Brain microvascular endothelial cell (primary cell): ENCODE results near the gene KCND3.

Experiments
- DNase-seq: peaks from one replicate; pipeline ENCODE4 v3.0.0-alpha.2; 2020
- H3K27ac ChIP-seq: fragments of 250-450 bp; sonication (Bioruptor Pico); 2 replicates; pipeline ENCODE4 v1.5.1; 2020; ENCODE audit warnings: mild to moderate bottlenecking, moderate library complexity
- H3K27me3 ChIP-seq: fragments of 250-450 bp; sonication (Bioruptor Pico); replicated peaks from 2 replicates; pipeline ENCODE4 v1.5.1; 2020; ENCODE audit warnings: mild to moderate bottlenecking
- H3K36me3 ChIP-seq: fragments of 250-450 bp; sonication (Bioruptor Pico); replicated peaks from 2 replicates; pipeline ENCODE4 v1.5.1; 2020; ENCODE audit warnings: mild to moderate bottlenecking
- H3K4me3 ChIP-seq: 2 replicates; pipeline ENCODE4 v1.5.1; 2011; ENCODE audit warnings: low read depth, mild to moderate bottlenecking, control low read depth, low read length, moderate library complexity
- CTCF ChIP-seq: IDR thresholded peaks from 2 replicates; pipeline ENCODE4 v1.5.1; 2011; ENCODE audit warnings: low read depth, mild to moderate bottlenecking, moderate library complexity, low read length, control low read depth, inconsistent platforms; ENCODE audit errors: missing control alignments
- in situ Hi-C: cut with HindIII; loops from 2 replicates; pipeline ENCODE4 v1.10.0; 2017; ENCODE audit warnings: low sequenced_read_pairs, low pct_ligation_motif_present

The KCND3 gene

GRCh38 chr1:111903148-111903870 is 86.2 kb downstream of the KCND3 start:
- no peak for DNase-seq
- H3K27ac ChIP-seq, result no peak overlapping the region
- TF ChIP-seq CTCF, result no peak
- in situ Hi-C loops, result no loop called here
- no peaks in the 10 kb centered on the region for H3K36me3 ChIP-seq
- no peak overlapping the region for H3K4me3 ChIP-seq
- no peaks in the 10 kb centered on the region for H3K27me3 ChIP-seq

- in situ Hi-C loops, result no loop called here
- no peak overlapping the region for H3K4me3 ChIP-seq
- TF ChIP-seq CTCF, result no peak
- H3K36me3 ChIP-seq, result no peaks in the 10 kb centered on the region
- H3K27ac ChIP-seq, result no peak overlapping the region
- no peak for DNase-seq
- H3K27me3 ChIP-seq, result no peaks in the 10 kb centered on the region
Measured at GRCh38 chr1:111895469-111895868, 94.0 kb downstream of the KCND3 start.

- DNase-seq, result no peak
- in situ Hi-C loops, result no loop called here
- Histone ChIP-seq H3K27ac (no peak overlapping the region), H3K27me3 (no peaks in the 10 kb centered on the region), H3K36me3 (no peaks in the 10 kb centered on the region), H3K4me3 (no peak overlapping the region)
- TF ChIP-seq CTCF, result no peak
Measured at GRCh38 chr1:111895017-111895416, 94.5 kb downstream of the KCND3 start.

- Histone ChIP-seq H3K4me3 (no peak overlapping the region), H3K36me3 (no peaks in the 10 kb centered on the region), H3K27me3 (no peaks in the 10 kb centered on the region), H3K27ac (no peak overlapping the region)
- in situ Hi-C loops, result no loop called here
- no peak for DNase-seq
- no peak for TF ChIP-seq CTCF
Measured at GRCh38 chr1:111894497-111894896, 95.0 kb downstream of the KCND3 start.

- DNase-seq, result no peak
- H3K27ac ChIP-seq, result no peak overlapping the region
- in situ Hi-C loops, result no loop called here
- TF ChIP-seq CTCF, result no peak
- no peak overlapping the region for H3K4me3 ChIP-seq
- no peaks in the 10 kb centered on the region for H3K27me3 ChIP-seq
- H3K36me3 ChIP-seq, result no peaks in the 10 kb centered on the region
Measured at GRCh38 chr1:111891566-111891965, 97.9 kb downstream of the KCND3 start.
